ENCODE data around the gene KLHL14. TPM values are rescaled to one million over a fixed set of nuclear protein-coding genes. Genes with fewer than 3 reads are reported as not detected.

Gene KLHL14
- total RNA-seq, 3 donors from 2014 or later: 0.32 to 0.59 (median 0.33) TPM

DNA sequence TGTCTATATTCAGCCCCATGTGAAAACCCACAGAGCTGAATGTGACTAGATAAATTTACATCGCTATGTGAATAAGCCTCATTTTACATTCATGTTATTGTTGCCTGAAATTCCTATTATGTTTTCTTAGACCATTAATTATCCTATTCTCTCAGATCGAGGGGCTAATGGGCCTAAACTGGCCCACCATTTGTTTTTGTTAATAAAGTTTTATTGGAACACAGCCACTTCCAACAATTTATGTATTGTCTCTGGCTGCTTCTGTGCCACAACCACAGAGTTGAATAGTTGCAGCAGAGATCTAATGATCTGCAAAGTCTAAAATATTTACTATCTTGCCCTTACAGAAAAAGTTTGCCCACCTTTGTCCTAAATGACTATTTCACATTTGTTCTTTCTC is 61.0 kb downstream of the KLHL14 start:
- no peak for TF ChIP-seq POLR2AphosphoS5 (IDR thresholded peaks at IDR 0.05)
- TF ChIP-seq POLR2A (IDR thresholded peaks at IDR 0.05): no peak
- no peak for TF ChIP-seq CTCF (IDR thresholded peaks at IDR 0.05)
- no peak overlapping the region for H3K4me3 ChIP-seq
- DNase-seq (ENCODE audit: low spot score in 2 of 2): no peak

GRCh38 chr18:32707586-32707985 is 65.2 kb downstream of the KLHL14 start:
- no peak overlapping the region for H3K27ac ChIP-seq

More for the DNA sequence above, 61.0 kb downstream of the KLHL14 start:
- Histone ChIP-seq H3K4me1 (no peaks in the 10 kb centered on the region), H3K36me3 (no peaks in the 10 kb centered on the region), H3K27ac (no peak overlapping the region), H3K27me3 (no peaks in the 10 kb centered on the region), H3K9me3 (no peaks in the 10 kb centered on the region)
- intact Hi-C loops (cut with DNase I; ENCODE audit: low total_unique reads): no loop called here

DNA sequence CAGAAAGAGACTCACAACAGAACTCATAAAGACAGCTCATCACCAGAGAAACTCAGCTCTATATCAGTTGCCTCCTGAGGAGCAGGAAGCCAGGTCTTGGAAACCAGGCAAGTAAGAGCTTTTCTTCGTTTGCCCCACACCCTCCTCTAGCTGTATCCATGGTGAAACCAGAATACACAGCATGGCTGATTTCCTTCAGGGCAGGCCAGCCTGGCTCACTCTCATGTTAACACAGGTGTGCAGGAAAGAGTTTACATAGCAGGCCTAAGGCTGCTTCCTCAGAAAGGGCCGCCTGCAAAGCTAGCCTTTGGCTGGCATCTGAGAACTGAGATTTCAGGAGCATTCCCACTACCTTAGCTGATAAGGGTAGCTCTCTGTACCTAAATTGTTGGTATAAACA is 65.7 kb downstream of the KLHL14 start:
- intact Hi-C loops (cut with DNase I; ENCODE audit: low total_unique reads): no loop called here
- Histone ChIP-seq H3K27ac (no peak overlapping the region), H3K9me3 (no peaks in the 10 kb centered on the region), H3K4me1 (no peaks in the 10 kb centered on the region), H3K4me3 (no peak overlapping the region), H3K36me3 (no peaks in the 10 kb centered on the region), H3K27me3 (no peaks in the 10 kb centered on the region)
- DNase-seq (ENCODE audit: low spot score in 2 of 2): peak in 1 of 2 donors; percentile 61
- TF ChIP-seq POLR2AphosphoS5 (IDR thresholded peaks at IDR 0.05) (no peak), CTCF (IDR thresholded peaks at IDR 0.05) (no peak), POLR2A (IDR thresholded peaks at IDR 0.05) (no peak)

More at GRCh38 chr18:32707586-32707985, 65.2 kb downstream of the KLHL14 start:
- H3K4me3 ChIP-seq: no peak overlapping the region
- TF ChIP-seq POLR2A (IDR thresholded peaks at IDR 0.05): no peak
- TF ChIP-seq CTCF (IDR thresholded peaks at IDR 0.05): no peak
- no peak for TF ChIP-seq POLR2AphosphoS5 (IDR thresholded peaks at IDR 0.05)
- H3K9me3 ChIP-seq: no peaks in the 10 kb centered on the region
- H3K36me3 ChIP-seq: no peaks in the 10 kb centered on the region
- DNase-seq (ENCODE audit: low spot score in 2 of 2): no peak
- no peaks in the 10 kb centered on the region for H3K27me3 ChIP-seq
- intact Hi-C loops (cut with DNase I; ENCODE audit: low total_unique reads): no loop called here
- no peaks in the 10 kb centered on the region for H3K4me1 ChIP-seq

DNA sequence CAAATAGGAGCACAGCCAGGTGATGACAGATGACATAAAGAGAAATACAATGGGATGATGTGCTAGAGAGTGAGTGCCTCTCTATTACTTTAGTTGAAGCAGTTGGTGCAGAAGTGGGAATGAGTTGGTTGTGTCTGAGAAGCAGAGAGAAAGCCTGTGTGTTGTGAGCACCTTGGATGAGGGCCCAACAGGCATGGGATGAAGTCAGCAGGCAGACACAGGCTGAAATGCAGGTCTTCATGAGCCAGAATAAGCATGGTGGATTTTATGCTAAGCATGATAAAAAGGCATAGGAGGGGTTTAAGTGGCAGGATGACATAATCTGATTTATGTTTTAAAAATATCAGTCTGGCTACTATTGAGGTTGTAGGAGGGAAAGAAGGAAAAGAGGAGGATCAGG is 71.5 kb downstream of the KLHL14 start:
- Histone ChIP-seq H3K4me3 (no peak overlapping the region), H3K36me3 (no peaks in the 10 kb centered on the region), H3K27me3 (no peaks in the 10 kb centered on the region), H3K9me3 (no peaks in the 10 kb centered on the region), H3K4me1 (no peaks in the 10 kb centered on the region), H3K27ac (no peak overlapping the region)
- TF ChIP-seq POLR2A (IDR thresholded peaks at IDR 0.05): no peak
- intact Hi-C loops (cut with DNase I; ENCODE audit: low total_unique reads): no loop called here
- DNase-seq (ENCODE audit: low spot score in 2 of 2): no peak

DNA sequence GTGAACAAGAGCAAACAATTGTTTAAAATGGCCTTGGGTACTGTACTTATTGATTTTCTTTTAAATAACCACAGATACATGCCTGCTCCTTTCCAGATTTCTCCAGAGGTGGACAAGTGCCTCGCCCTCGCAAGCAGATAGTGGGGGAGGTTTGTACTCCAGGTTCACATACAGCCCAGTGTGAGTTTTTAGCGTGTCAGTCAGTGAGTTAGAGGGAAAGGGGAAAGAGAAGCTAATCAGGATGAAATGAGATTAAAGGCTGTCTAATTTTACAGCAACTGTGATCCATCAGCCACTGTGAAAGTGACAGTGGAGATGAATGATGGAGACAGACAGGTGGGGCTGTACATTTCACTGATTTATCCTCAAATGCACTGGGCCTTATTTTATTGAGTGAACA is 74.7 kb downstream of the KLHL14 start:
- TF ChIP-seq POLR2AphosphoS5 (IDR thresholded peaks at IDR 0.05) (no peak), CTCF (IDR thresholded peaks at IDR 0.05) (no peak), POLR2A (IDR thresholded peaks at IDR 0.05) (no peak)
- no peak for DNase-seq (ENCODE audit: low spot score in 2 of 2)
- H3K27ac ChIP-seq: no peak overlapping the region
- no peaks in the 10 kb centered on the region for H3K27me3 ChIP-seq
- intact Hi-C loops (cut with DNase I; ENCODE audit: low total_unique reads): no loop called here
- no peaks in the 10 kb centered on the region for H3K36me3 ChIP-seq
- no peaks in the 10 kb centered on the region for H3K4me1 ChIP-seq
- H3K4me3 ChIP-seq: no peak overlapping the region
- H3K9me3 ChIP-seq: no peaks in the 10 kb centered on the region

DNA sequence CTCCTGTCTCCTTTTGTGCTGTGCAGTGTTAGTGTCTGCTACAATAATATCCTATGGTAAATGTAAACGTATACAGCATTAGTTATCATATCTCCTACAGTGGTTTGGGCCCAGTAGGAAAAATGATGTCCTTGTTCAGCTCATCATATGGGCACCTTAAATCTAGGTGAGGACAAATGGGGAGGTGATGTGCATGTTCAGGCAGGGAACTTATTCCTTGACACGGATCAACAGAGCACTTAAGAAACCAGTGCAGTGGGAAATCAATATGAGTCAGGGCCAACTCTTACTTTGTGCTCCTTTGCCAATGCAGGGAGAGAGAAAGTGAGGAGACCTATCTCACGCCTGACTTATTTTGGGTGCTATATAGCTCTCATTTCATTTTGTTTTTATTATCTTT is 76.4 kb downstream of the KLHL14 start:
- intact Hi-C loops (cut with DNase I; ENCODE audit: low total_unique reads): no loop called here
- H3K27me3 ChIP-seq: no peaks in the 10 kb centered on the region
- TF ChIP-seq CTCF (IDR thresholded peaks at IDR 0.05) (no peak), POLR2AphosphoS5 (IDR thresholded peaks at IDR 0.05) (no peak), POLR2A (IDR thresholded peaks at IDR 0.05) (no peak)
- H3K9me3 ChIP-seq: no peaks in the 10 kb centered on the region
- H3K4me3 ChIP-seq: no peak overlapping the region
- H3K36me3 ChIP-seq: no peaks in the 10 kb centered on the region
- no peaks in the 10 kb centered on the region for H3K4me1 ChIP-seq
- DNase-seq (ENCODE audit: low spot score in 2 of 2): no peak
- H3K27ac ChIP-seq: no peak overlapping the region

Measured in breast epithelium (tissue), 4 donors.